GM19452 (cell line): Measurements from ENCODE around the gene FADS6.
"Not testable (repeated sequence)": the region's sequence is repeated elsewhere in the genome, so short reads cannot be mapped to it uniquely, and the experiment has no call there.

ENCODE experiments used
- ATAC-seq: cut with Tn5 transposase; IDR thresholded peaks from one replicate; pipeline ENCODE4 v1.9.1; 2021; ENCODE audit not compliant: unreplicated experiment

FADS6 gene

DNA sequence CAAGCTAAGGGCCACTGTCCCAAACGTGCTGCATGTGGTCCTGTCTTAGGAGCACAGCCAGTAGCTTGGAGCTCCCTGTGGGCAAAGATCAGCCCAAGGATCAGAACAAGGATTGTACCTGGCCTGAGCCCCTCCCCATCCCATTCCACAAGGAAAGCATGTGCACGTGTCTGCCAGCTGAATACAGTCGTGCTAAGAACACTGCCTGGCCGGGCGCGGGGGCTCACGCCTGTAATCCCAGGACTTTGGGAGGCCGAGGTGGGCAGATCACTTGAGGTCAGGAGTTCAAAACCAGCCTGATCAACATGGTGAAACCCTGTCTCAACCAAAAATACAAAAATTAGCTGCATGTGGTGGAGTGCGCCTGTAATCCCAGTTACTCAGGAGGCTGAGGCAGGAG, 23.4 kb downstream of the FADS6 start:
- ATAC-seq, result not testable (repeated sequence)

DNA sequence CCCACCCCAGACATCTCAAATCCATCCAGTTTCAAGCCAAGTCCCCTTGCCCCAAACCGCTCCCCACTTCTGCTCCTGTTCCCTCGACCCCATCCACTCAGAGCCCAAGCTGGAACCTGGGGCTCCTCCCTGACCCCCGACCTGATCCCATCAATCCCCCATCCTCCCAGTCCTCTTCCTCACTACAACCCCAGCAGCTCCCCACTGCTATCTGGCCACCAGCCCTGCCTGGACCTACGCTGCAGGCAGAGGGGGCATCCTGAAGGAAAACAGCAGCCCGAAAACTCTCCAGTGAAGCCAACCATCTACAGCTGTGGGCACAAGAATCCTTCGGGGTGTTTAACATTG, 24.6 kb downstream of the FADS6 start:
- ATAC-seq, result no peak

DNA sequence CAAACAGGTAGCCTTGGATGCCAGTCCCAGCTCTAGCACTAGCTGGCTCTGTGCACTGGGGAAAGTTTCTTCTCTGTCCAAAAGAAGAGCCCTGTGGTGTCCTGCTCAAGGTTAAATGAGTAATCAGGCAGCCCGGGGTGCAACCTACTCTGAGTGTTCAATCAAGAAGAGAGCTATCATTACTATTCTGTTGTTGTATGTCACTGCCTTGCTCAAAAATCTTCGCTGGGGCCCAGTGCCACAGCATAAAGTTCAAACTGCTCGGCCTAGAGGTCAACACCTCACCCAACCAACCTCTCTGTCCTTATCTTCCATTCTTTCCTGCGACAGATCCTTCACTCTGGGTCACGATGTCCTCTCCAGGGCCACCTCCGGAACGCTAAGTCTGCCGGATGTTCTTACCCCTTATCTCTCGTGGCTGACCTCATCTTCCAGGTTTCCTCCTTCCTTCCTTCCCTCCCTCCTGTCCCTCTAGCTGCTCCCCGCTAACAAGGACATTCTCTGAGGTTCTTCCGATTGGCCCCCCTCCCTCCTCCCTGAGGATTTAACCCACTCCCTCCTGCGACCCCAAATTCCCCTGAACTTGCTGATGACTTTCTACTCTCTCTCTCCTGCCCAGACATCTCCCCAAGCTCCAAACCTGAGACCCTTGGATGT, 25.1 kb downstream of the FADS6 start:
- no peak for ATAC-seq

- ATAC-seq, result no peak
Measured at GRCh38 chr17:74866198-74866835, 27.1 kb downstream of the FADS6 start.

DNA sequence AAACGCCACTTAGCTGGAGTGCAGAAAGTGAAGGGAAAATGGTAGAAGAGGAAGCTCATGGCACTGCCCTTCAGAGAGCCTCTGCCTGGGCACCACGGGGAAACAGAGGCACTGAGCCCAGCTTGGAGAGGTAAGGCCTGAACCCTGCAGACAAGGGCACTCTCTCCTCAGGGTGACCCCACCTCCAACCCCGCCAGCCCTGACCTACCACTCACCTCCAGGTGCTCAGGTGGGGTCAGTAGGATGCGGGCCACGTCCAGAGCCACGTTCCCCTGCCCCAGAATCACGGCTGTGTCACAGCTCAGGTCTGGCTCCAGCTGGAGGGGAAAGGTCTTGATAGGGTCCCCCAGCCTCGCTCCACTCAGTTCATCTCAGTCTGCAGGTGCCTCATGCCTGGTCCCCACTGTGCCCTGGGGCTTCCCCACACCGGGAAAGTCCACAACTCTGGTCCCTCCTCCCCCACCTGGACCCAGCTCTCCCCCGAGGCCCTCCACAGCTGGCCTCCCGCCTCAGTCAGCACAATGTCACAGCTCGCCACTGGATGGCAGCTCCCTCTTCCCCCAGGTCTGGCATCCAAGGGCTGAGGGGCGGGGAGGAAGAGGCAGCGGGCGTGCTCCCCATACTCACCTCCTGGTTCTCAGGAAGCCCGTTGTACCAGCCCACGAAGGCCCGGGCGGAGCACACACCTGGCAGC, 27.8 kb downstream of the FADS6 start:
- ATAC-seq, result no peak

GRCh38 chr17:74864866-74865395, 28.5 kb downstream of the FADS6 start:
- ATAC-seq, result no peak

GRCh38 chr17:74864297-74864865, 29.1 kb downstream of the FADS6 start:
- ATAC-seq, result no peak

- no peak for ATAC-seq
Measured at GRCh38 chr17:74863420-74864296, 29.8 kb downstream of the FADS6 start.

- ATAC-seq, result no peak
Measured at GRCh38 chr17:74862919-74863318, 30.5 kb downstream of the FADS6 start.

- ATAC-seq, result no peak
Measured at GRCh38 chr17:74862108-74862901, 31.1 kb downstream of the FADS6 start.

DNA sequence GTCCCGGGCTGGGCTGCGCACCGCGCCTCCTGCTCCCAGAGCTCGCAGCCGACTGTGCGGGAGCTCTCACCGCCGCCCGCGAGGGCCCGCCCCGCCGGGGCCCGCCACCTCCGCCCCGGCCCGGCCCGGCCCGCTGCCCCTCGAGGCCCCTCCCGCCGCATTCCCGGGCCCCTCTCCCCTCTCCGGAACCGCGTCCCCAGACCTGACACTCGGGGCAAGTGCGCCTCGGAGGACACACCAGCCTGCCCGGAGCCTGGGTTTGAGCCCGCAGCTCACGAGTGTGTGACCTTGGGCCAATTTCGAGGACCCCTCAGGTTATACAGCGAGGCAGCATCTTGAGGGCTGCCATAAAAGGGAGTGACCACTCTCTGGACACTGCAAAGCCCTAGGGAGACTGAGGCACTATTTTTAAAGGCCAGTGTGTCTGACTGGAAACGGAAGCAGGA, 31.7 kb downstream of the FADS6 start:
- no peak for ATAC-seq

DNA sequence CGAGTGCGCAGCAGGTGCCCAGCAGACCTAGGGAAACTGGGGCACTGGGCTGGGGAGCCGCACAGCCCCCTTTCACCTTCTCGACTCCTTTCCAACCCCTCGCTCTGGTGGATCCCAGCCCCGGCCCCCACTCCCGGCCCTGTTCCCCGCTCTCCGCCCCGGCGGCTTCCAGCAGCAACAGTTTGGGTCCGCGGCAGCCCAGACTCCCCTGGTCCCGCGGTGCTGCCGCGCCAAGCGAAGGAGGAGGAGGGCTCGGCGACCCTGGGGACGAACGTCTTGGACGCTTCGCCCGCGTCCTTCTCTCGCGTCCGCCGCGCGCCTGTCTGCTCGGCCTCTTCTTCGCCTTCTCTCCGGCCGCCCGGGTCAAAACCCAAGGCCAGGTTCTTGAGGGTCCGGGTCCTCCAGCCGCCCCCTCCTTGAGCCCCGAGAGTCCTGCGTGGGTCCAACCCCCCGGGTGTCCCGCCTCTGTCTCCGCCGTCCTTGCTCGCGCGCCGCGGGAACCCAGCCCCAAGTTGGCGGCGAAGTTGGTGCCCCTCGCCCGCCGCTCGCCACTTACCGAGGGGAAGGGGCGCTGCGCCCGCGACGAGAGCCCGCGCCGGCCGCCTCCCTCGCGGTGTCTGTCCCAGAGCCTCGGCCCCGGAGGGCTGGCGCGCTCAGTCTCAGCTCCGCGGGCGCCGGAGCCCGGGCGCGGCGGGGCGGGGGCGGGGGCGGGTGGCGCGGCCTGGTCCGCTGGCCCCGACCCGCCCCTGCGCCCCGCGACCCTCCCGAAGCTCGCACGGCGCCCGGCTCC, 32.4 kb downstream of the FADS6 start:
- no peak for ATAC-seq

DNA sequence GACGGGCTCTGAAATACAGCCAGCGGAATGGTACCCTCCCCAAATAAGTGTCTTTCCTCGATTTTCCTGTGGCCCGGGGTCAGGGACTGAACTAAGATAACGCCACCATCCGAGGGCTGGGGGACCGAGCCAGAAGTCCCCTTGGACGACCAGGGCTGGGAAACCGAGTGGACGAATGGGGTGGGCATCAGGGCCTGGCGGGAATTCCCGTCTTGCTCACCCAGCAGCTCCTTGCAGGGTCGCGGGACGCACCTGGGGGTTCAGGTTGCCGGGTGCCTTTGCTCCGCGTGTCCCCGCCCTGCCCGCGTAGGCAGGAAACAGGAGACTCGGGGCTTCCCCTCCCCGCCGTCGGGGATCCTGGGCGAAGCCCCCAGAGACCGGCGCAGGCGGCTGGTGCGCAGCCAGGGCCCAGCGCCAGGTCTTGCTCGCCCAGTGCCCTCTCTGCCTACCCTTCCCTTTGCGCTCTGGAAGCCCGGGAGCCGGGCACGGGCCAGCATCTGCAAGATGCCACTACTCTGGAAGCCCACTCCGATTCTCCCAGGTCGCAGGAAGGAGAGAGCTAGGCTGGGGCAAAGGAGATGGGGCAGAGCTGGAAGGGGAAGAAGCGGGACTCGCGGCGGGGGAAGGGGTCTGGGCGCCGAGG, 33.1 kb downstream of the FADS6 start:
- ATAC-seq, result no peak

- no peak for ATAC-seq
Measured at GRCh38 chr17:74859459-74860228, 33.8 kb downstream of the FADS6 start, which contains the start of gene GRIN2C. GRIN2C (minus strand) TSS chr17:74859885; CDS start chr17:74855092, 4,793 bp downstream.

- ATAC-seq, result no peak
Measured at GRCh38 chr17:74858672-74859458, 34.6 kb downstream of the FADS6 start.

GRCh38 chr17:74857191-74857590, 36.2 kb downstream of the FADS6 start:
- no peak for ATAC-seq

GRCh38 chr17:74856112-74856511, 37.3 kb downstream of the FADS6 start:
- no peak for ATAC-seq
